GM12872 (cell line): Measurements from ENCODE around the gene ZC3H7B.

Source experiments
- TF ChIP-seq, protein P1 (sequence below): IDR thresholded peaks from 3 replicates; pipeline ENCODE4 v1.5.1; 2011; ENCODE audit warnings: low read depth, mild to moderate bottlenecking, low read length, moderate library complexity; ENCODE audit not compliant: insufficient read depth

The ZC3H7B gene

DNA sequence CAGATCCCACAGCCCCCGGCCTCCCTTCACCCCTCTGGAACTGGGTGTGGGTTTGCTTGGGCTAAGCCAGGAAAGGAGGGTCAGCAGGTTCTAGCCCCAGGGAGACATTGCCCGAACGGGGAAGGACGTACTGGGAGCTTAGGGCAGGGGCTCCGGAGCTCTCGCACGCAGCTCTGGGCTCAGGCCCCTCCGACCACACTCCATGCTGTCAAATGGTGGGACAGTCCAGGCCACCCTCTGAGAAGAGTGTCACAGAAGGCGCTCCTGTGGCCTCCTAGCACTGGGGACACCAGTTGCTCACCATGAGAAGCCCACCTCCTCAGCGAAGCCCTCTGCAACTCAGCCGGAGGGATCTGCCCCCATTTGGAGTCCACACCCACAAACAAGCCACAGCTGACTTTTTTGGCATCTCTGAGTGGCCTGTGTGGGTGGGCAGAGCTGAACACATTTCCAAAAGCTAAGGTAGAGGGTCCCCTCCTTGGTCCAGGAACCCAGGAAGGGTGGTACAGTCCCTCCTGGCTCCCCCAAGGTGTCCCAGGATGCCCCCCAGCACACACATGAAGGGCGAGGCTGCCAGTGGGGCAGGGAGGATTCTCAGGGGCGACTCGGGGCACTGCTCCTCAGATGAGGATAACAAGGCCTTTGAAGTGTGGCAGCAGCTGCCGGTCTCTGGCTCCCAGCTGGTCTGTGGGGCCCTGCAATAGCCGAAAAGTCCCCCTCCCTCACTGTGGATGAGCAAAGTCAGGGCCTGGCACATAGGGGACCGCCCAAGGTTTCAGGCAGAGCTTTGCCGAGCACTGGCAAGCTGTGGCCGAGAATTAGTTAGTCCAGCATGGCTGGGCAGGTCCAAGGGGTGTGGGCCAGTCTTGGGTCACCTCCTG, 67.5 kb downstream of the ZC3H7B start:
- TF ChIP-seq, protein P1, sequence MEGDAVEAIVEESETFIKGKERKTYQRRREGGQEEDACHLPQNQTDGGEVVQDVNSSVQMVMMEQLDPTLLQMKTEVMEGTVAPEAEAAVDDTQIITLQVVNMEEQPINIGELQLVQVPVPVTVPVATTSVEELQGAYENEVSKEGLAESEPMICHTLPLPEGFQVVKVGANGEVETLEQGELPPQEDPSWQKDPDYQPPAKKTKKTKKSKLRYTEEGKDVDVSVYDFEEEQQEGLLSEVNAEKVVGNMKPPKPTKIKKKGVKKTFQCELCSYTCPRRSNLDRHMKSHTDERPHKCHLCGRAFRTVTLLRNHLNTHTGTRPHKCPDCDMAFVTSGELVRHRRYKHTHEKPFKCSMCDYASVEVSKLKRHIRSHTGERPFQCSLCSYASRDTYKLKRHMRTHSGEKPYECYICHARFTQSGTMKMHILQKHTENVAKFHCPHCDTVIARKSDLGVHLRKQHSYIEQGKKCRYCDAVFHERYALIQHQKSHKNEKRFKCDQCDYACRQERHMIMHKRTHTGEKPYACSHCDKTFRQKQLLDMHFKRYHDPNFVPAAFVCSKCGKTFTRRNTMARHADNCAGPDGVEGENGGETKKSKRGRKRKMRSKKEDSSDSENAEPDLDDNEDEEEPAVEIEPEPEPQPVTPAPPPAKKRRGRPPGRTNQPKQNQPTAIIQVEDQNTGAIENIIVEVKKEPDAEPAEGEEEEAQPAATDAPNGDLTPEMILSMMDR = no peak

DNA sequence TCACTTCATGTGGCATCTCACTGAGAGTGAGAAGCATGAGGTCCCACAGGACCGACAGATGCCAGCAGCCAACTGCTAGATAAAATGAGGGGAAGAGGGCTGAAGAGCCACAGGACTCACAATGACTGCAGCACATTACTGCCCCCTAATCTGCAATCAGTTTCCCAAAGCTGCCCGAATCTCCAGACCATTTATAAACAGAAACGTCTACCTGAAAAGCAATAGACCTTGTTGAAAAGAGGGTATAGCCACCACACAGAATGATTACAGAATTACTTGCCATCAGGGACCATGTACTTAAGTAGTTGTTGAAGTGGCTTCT, 68.1 kb downstream of the ZC3H7B start:
- TF ChIP-seq, protein P1 = no peak

DNA sequence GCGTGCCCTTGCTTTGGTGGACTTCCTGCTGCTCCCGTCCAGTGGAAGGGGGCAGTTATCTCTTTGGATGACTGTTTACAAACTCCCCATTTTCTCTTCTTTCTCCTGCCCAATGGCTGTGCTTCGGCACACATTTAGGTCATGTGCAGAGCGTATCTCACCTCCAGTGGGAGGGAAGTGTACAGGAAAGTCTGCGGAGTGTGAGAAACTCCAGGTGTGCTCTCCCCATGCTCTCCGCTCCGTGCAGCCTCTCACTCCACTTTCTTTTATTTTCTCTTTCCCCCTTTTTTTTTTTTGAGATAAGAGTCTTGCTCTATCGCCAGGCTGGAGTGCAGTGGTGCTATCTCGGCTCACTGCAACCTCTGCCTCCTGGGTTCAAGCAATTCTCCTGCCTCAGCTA, 68.5 kb downstream of the ZC3H7B start:
- TF ChIP-seq, protein P1 = no peak

DNA sequence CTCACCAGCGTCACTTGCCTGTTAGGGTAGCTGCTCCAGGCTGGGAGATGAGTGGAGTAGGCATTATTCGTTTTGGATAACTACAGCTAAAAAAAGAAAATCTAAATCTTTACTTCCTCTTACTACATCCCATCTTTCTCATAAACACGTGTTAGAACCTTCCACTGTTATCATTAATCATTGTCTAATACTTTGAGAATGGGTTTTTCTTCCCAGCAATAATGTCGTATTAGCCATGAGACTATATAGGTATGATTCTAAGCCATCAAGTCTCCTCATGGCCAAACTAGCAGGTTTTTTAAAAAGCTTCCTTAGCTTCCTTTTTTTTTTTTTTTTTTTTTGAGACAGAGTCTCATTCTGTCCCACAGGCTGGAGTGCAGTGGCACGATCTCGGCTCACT, 76.5 kb downstream of the ZC3H7B start:
- TF ChIP-seq, protein P1 = no peak

DNA sequence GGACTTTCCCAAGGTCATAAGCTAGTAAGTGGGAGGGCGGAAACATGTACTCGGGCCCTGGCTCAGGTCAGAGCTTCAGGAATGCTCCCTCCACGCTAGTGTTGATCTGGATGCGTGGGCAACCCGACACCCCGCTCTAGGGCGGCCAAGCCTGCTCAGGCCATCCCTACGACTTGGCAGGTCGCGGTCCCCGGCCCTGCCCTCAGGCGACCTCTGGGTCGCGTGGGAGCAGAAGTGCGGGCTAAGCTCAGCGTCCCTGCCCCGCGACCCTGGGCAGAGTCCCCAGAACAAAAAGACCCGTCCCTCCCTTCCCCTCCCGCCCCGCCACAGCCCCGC, 79.6 kb downstream of the ZC3H7B start:
- TF ChIP-seq, protein P1 = no peak

DNA sequence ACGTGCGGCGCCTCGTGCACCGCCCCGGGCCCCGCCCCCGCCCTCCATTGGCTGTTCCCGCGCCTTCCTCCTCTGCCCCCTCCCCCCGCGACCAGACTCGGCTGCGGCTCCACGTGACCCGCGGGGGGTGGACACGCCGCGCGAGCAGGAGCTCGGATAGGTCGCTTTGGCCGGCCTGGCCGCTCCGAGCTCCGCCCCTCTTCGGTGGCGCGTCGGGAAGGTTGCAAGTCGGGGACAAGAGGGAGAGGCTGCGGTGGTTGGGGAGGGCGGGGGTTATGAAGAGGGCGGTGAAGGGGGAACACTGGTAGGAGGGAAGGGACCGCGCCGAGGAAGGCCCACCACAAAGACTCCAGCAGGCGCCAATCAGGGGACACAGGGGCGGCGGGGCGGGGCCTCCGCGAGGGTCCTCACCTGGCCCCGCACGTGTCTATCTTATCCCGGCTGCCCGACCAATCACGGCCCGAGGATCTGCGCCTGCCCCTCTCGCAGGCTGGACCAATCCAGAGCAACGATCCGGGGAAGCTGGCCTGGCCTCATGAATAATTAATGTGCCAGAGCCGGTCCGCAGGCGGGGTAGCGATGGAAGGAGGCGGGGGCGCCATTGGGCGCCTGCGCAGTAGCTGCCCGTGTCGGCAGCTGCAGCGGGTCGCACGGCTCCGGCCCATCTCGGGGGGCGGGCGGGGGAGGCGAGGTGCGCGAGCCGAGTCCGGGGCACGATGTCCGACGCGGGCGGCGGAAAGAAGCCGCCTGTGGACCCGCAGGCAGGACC, 80.2 kb downstream of the ZC3H7B start, which contains the start of gene TEF:
TEF (plus strand) TSS at position 614 of the 769 bp plus-strand sequence; CDS start at position 717, 103 bp downstream.
- TF ChIP-seq, protein P1 = no peak

DNA sequence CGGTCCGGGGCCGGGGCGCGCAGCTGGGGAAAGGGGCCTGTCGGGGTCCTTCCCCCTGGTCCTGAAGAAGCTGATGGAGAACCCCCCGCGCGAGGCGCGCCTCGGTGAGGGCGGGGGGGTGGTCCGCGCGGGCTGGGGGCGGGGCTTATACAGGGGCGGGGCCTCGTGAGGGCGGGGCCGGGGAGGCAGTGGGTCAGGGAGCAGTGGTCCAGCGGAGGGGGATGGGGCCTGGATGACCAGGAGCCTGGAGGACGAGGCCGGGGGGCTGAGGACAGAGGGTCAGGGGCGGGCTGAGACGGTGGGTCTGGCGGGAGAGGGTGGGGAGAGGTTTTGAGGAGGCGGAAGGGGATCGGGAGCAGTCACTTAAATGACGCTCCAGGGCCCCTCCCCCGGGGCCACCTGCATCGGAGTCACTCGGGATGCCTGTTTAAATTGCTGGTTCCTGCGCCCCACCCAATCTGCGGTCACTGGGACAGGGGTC, 80.8 kb downstream of the ZC3H7B start:
- TF ChIP-seq, protein P1 = no peak
